H9 (cell line): ENCODE data around the gene NOP58. TPM values are rescaled to one million over a fixed set of nuclear protein-coding genes. Genes with fewer than 3 reads are reported as not detected.

Source experiments
- DNase-seq: peaks from one replicate; pipeline ENCODE4 v3.0.0-alpha.2; 2017
- H2AFZ ChIP-seq: one replicate; pipeline ENCODE4 v1.6.1; 2013; ENCODE audit warnings: mild to moderate bottlenecking, low read length, control low read depth, moderate library complexity
- H2AK5ac ChIP-seq: 2 replicates; pipeline ENCODE4 v1.6.1; 2013; ENCODE audit warnings: low read length, control low read depth, mixed read lengths; ENCODE audit not compliant: insufficient read length
- H2BK120ac ChIP-seq: one replicate; pipeline ENCODE4 v1.6.1; 2013; ENCODE audit warnings: low read depth, mild to moderate bottlenecking, low read length, control low read depth, inconsistent platforms; ENCODE audit not compliant: poor library complexity, severe bottlenecking
- H2BK12ac ChIP-seq: 2 replicates; pipeline ENCODE4 v1.6.1; 2013; ENCODE audit warnings: low read length, control low read depth, mixed read lengths, low read depth; ENCODE audit not compliant: insufficient read length
- H2BK15ac ChIP-seq: 2 replicates; pipeline ENCODE4 v1.6.1; 2013; ENCODE audit warnings: low read depth, low read length, control low read depth
- H2BK20ac ChIP-seq: one replicate; pipeline ENCODE4 v1.6.1; 2013; ENCODE audit warnings: low read depth, mild to moderate bottlenecking, low read length, control low read depth, inconsistent platforms; ENCODE audit not compliant: poor library complexity, severe bottlenecking
- H2BK5ac ChIP-seq: 2 replicates; pipeline ENCODE4 v1.6.1; 2013; ENCODE audit warnings: low read length, control low read depth, mixed read lengths; ENCODE audit not compliant: insufficient read length
- H3K14ac ChIP-seq: 2 replicates; pipeline ENCODE4 v1.6.1; 2013; ENCODE audit warnings: low read length, control low read depth; ENCODE audit not compliant: insufficient read depth
- H3K18ac ChIP-seq: 2 replicates; pipeline ENCODE4 v1.6.1; 2013; ENCODE audit warnings: low read depth, mild to moderate bottlenecking, mixed read lengths, low read length, control low read depth; ENCODE audit not compliant: insufficient read length
- H3K23ac ChIP-seq: 2 replicates; pipeline ENCODE4 v1.6.1; 2013; ENCODE audit warnings: low read length, control low read depth, mixed read lengths, low read depth; ENCODE audit not compliant: insufficient read length
- H3K23me2 ChIP-seq: 2 replicates; pipeline ENCODE4 v1.6.1; 2013; ENCODE audit warnings: low read depth, mild to moderate bottlenecking, mixed read lengths, low read length, control low read depth; ENCODE audit not compliant: insufficient read length, poor library complexity, severe bottlenecking
- H3K27ac ChIP-seq: 2 replicates; pipeline ENCODE4 v1.5.1; 2013; ENCODE audit warnings: low read length, control low read depth, mixed read lengths, low read depth; ENCODE audit not compliant: insufficient read length
- H3K27me3 ChIP-seq: 2 replicates; pipeline ENCODE4 v1.6.1; 2013; ENCODE audit warnings: low read length, control low read depth, inconsistent platforms; ENCODE audit not compliant: insufficient read depth
- H3K4ac ChIP-seq: 2 replicates; pipeline ENCODE4 v1.6.1; 2013; ENCODE audit warnings: low read depth, mild to moderate bottlenecking, control low read depth, inconsistent platforms, low read length, moderate library complexity
- H3K4me1 ChIP-seq: 2 replicates; pipeline ENCODE4 v1.6.1; 2013; ENCODE audit warnings: low read length, control low read depth, inconsistent platforms; ENCODE audit not compliant: insufficient read depth
- H3K4me2 ChIP-seq: 2 replicates; pipeline ENCODE4 v1.6.1; 2013; ENCODE audit warnings: low read length, control low read depth, mixed read lengths; ENCODE audit not compliant: insufficient read length, insufficient read depth
- H3K56ac ChIP-seq: 2 replicates; pipeline ENCODE4 v1.6.1; 2013; ENCODE audit warnings: low read depth, mild to moderate bottlenecking, mixed read lengths, low read length, control low read depth; ENCODE audit not compliant: insufficient read length
- H3K79me1 ChIP-seq: 2 replicates; pipeline ENCODE4 v1.6.1; 2013; ENCODE audit warnings: low read depth, mild to moderate bottlenecking, moderate library complexity, low read length, control low read depth, inconsistent platforms; ENCODE audit not compliant: insufficient read depth, poor library complexity, severe bottlenecking
- H3K79me2 ChIP-seq: 2 replicates; pipeline ENCODE4 v1.6.1; 2013; ENCODE audit warnings: low read length, control low read depth, inconsistent platforms; ENCODE audit not compliant: insufficient read depth
- H3K9ac ChIP-seq: 2 replicates; pipeline ENCODE4 v1.6.1; 2013; ENCODE audit warnings: low read length, control low read depth, mixed read lengths; ENCODE audit not compliant: insufficient read length; ENCODE audit errors: extremely low read depth
- H3K9me3 ChIP-seq: one replicate; pipeline ENCODE4 v1.6.1; 2013; ENCODE audit warnings: low read depth, low read length, inconsistent platforms; ENCODE audit not compliant: control insufficient read depth
- H3T11ph ChIP-seq: one replicate; pipeline ENCODE4 v1.6.1; 2013; ENCODE audit warnings: mild to moderate bottlenecking, low read length, control low read depth, inconsistent platforms
- H4K20me1 ChIP-seq: one replicate; pipeline ENCODE4 v1.6.1; 2013; ENCODE audit not compliant: control insufficient read depth, insufficient read length, insufficient read depth
- H4K5ac ChIP-seq: 2 replicates; pipeline ENCODE4 v1.6.1; 2013; ENCODE audit warnings: low read depth, mild to moderate bottlenecking, mixed read lengths, low read length, control low read depth; ENCODE audit not compliant: insufficient read length
- H4K8ac ChIP-seq: replicated peaks from 2 replicates; pipeline ENCODE4 v1.6.1; 2013; ENCODE audit warnings: low read length, control low read depth, mixed read lengths, low read depth; ENCODE audit not compliant: insufficient read length
- H4K91ac ChIP-seq: 2 replicates; pipeline ENCODE4 v1.6.1; 2013; ENCODE audit warnings: low read depth, mild to moderate bottlenecking, moderate library complexity, mixed read lengths, low read length, control low read depth; ENCODE audit not compliant: insufficient read length
- H3K27ac Mint-ChIP-seq, 3 experiments: 2 replicates in 2 of 3; 3 replicates in 1 of 3; pipeline ENCODE4 v1.8.0; 2020 to 2021; ENCODE audit warnings: mixed read lengths in 3 of 3, mild to moderate bottlenecking in 1 of 3, moderate library complexity in 1 of 3
- H3K27me3 Mint-ChIP-seq: 2 replicates; pipeline ENCODE4 v1.8.0; 2021; ENCODE audit warnings: low read depth, mild to moderate bottlenecking, moderate library complexity, mixed read lengths
- H3K36me3 Mint-ChIP-seq, 3 experiments: 2 replicates in 2 of 3; 3 replicates in 1 of 3; pipeline ENCODE4 v1.8.0; 2020 to 2021; ENCODE audit warnings: low read depth in 3 of 3, mixed read lengths in 3 of 3; ENCODE audit not compliant: insufficient read depth in 1 of 3
- H3K4me1 Mint-ChIP-seq, 2 experiments: 2 replicates each; pipeline ENCODE4 v1.8.0; 2020; ENCODE audit warnings: mixed read lengths in 2 of 2
- H3K4me3 Mint-ChIP-seq, 2 experiments: 2 replicates in 1 of 2; 3 replicates in 1 of 2; pipeline ENCODE4 v1.8.0; 2020 to 2021; ENCODE audit warnings: mild to moderate bottlenecking in 2 of 2, mixed read lengths in 2 of 2, moderate library complexity in 1 of 2
- H3K9me3 Mint-ChIP-seq, 2 experiments: 2 replicates in 1 of 2; 3 replicates in 1 of 2; pipeline ENCODE4 v1.8.0; 2020; ENCODE audit warnings: mild to moderate bottlenecking in 2 of 2, mixed read lengths in 2 of 2, moderate library complexity in 1 of 2
- WGBS: extraction: QIAGEN DNeasy Blood & Tissue Kit; methylation state at CpG from one replicate; pipeline ENCODE4 v1.1.7; 2013; ENCODE audit warnings: missing lambda C conversion rate, low lambda C conversion rate, mixed read lengths; ENCODE audit not compliant: insufficient read length; ENCODE audit errors: extremely low coverage; 5-methylcytosine and 5-hydroxymethylcytosine counted together
- total RNA-seq: library from RNA; stranded (reverse); gene quantifications from 2 replicates; pipeline ENCODE4 v1.2.1, GENCODE V29; 2021
- TF ChIP-seq, protein P1 (sequence below): fragments of 200-600 bp; sonication (generic); conservative IDR thresholded peaks from 3 replicates; pipeline ENCODE4 v1.8.0; 2021; ENCODE audit warnings: antibody characterized with exemption, mild to moderate bottlenecking

NOP58 gene
- total RNA-seq, 1 experiment from 2014 or later = 168 TPM

DNA sequence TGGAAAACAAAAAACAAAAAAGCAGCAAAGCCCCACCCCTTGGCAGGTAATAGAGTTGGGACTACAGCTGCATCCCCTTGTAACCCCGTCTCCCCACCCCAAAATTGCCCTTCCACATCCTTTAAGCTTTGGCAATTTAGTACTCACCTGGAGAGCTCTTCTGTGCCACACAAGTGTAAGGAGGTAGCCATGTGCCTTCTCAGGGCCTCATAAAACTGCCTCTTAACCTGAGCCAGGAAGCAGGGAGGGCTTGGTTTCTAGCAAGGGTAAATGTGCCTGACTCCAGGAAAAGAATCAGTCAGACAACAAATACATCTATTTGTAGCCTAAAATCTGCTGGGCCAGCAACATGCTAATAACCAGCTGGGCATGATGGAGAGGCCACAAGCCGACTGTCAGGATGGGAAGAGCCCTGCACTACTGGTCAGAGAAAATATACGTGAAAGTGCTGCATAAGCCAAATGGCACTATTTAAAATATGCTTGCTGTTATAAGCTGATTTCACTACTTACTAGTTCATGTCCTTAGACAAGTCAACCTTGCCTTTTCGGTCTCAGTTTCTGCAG, 46.3 kb downstream of the NOP58 start:
- Histone ChIP-seq H3K27ac (no peak overlapping the region), H2BK20ac (no peak overlapping the region), H3K4ac (no peak overlapping the region), H2AK5ac (no peak overlapping the region), H4K5ac (no peak overlapping the region), H4K91ac (no peak overlapping the region), H2BK120ac (no peak overlapping the region), H2BK15ac (no peak overlapping the region), H3K14ac (no peak overlapping the region), H4K8ac (no peak overlapping the region), H3K27me3 (no peaks in the 10 kb centered on the region), H3K4me2 (no peak overlapping the region), H3K9me3 (no peaks in the 10 kb centered on the region), H3K18ac (no peak overlapping the region), H3T11ph (no peak overlapping the region), H4K20me1 (no peaks in the 10 kb centered on the region), H3K79me1 (no peaks in the 10 kb centered on the region), H2BK12ac (no peak overlapping the region), H3K23ac (no peak overlapping the region), H3K56ac (no peak overlapping the region), H3K79me2 (no peaks in the 10 kb centered on the region), H2AFZ (no peak overlapping the region), H3K4me1 (no peaks in the 10 kb centered on the region), H3K9ac (no peak overlapping the region), H3K23me2 (no peaks in the 10 kb centered on the region), H2BK5ac (no peak overlapping the region)
- DNase-seq = no peak
- Mint-ChIP-seq H3K36me3 (peaks cover 2 to 28% (median 7%) of the 10 kb centered on the region in 3 experiments; a peak in 5 of 7 replicates), H3K4me3 (no peak overlapping the region; a peak in 1 of 5 replicates), H3K27ac (peak overlapping the region in 2 of 3 experiments; percentile 63 to 95; a peak in 3 of 7 replicates), H3K9me3 (no peaks in the 10 kb centered on the region; a peak in 1 of 5 replicates), H3K27me3 (no peaks in the 10 kb centered on the region; the same call in 1 of the 2 replicates), H3K4me1 (0 out of 4 replicates have a peak, but pooled peaks cover 0 to 3% of the 10 kb centered on the region in 2 experiments)
- TF ChIP-seq, protein P1, sequence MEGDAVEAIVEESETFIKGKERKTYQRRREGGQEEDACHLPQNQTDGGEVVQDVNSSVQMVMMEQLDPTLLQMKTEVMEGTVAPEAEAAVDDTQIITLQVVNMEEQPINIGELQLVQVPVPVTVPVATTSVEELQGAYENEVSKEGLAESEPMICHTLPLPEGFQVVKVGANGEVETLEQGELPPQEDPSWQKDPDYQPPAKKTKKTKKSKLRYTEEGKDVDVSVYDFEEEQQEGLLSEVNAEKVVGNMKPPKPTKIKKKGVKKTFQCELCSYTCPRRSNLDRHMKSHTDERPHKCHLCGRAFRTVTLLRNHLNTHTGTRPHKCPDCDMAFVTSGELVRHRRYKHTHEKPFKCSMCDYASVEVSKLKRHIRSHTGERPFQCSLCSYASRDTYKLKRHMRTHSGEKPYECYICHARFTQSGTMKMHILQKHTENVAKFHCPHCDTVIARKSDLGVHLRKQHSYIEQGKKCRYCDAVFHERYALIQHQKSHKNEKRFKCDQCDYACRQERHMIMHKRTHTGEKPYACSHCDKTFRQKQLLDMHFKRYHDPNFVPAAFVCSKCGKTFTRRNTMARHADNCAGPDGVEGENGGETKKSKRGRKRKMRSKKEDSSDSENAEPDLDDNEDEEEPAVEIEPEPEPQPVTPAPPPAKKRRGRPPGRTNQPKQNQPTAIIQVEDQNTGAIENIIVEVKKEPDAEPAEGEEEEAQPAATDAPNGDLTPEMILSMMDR = no peak
- no CpG with 5 or more reads among the region's 4 CpGs for WGBS
